GM12875 (cell line): Measurements from ENCODE around the gene CLEC6A.
"Not testable (repeated sequence)": the region's sequence is repeated elsewhere in the genome, so short reads cannot be mapped to it uniquely, and the experiment has no call there.

Experiments used
- H3K4me3 ChIP-seq: one replicate; pipeline ENCODE4 v1.5.1; 2011; ENCODE audit warnings: low read depth, low read length, control low read depth
- TF ChIP-seq, protein P1 (sequence below): IDR thresholded peaks from 2 replicates; pipeline ENCODE4 v1.5.1; 2011; ENCODE audit warnings: low read depth, mild to moderate bottlenecking, control low read depth, inconsistent platforms, low read length, moderate library complexity, borderline replicate concordance; ENCODE audit not compliant: insufficient read depth

CLEC6A gene

GRCh38 chr12:8455727-8456360 lies at the start of gene CLEC6A:
Gene CLEC6A (plus strand): TSS chr12:8455962. CDS start chr12:8456112, 150 bp downstream.
- no peak within 1 kb of the TSS for H3K4me3 ChIP-seq
- TF ChIP-seq, protein P1, sequence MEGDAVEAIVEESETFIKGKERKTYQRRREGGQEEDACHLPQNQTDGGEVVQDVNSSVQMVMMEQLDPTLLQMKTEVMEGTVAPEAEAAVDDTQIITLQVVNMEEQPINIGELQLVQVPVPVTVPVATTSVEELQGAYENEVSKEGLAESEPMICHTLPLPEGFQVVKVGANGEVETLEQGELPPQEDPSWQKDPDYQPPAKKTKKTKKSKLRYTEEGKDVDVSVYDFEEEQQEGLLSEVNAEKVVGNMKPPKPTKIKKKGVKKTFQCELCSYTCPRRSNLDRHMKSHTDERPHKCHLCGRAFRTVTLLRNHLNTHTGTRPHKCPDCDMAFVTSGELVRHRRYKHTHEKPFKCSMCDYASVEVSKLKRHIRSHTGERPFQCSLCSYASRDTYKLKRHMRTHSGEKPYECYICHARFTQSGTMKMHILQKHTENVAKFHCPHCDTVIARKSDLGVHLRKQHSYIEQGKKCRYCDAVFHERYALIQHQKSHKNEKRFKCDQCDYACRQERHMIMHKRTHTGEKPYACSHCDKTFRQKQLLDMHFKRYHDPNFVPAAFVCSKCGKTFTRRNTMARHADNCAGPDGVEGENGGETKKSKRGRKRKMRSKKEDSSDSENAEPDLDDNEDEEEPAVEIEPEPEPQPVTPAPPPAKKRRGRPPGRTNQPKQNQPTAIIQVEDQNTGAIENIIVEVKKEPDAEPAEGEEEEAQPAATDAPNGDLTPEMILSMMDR, result no peak

DNA sequence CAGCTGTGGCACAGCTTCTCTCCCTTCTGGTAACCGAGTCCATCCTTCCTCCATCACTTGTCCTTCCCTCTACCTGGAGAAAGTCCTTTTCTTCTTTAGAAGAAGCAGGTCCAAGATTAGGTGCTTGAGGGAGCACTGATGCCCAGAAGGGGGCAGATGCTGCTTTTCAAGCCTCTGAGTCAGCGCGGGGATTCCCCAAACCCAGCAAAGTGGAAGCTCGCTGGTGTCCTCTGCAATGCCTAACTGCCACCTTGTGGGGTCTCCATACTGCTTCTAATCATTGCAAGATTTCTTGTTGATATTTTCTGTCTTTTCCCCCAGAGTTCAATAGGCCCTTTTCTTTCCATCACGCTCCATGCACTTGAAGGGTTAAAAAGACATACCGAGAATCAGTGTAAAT lies 36.2 kb upstream of the CLEC6A start:
- not testable (repeated sequence) for H3K4me3 ChIP-seq

- TF ChIP-seq, protein P1, result no peak
These were observed 35.3 kb upstream of the CLEC6A start for GRCh38 chr12:8420506-8420905.

DNA sequence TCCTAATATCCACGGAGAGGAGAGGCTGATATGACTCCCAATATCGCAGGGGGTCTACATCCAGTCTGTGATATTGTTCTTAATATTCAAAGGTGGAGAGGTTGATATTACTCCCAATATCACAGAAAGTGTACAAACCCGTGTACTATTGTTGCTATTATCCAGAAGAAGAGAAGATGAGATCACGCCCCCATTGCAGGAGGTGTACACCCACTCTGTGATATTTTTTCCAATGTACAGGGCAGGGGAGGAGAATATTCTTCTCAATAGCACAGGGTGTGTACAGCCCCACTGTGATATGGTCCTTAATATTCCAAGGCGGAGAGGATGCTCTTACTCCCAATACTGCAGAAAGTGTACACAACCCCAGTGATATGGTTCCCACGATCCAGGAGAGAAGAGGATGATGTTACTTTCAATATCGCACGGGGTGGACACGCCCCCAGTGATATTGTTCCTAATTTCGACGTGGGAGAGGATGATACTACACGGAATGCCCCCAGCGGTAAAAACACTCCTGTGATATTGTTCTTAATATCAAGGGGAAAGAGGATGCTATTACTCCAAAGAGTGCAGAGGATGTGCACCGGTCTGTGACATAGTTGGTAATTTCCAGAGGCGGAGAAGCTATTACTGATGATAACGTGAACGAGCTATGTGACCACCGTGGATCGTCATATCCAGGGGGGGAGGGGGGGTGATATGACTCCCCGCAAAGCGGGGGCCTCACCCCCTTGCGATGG lies 11.1 kb upstream of the CLEC6A start:
- H3K4me3 ChIP-seq, result not testable (repeated sequence)

More at GRCh38 chr12:8420506-8420905, 35.3 kb upstream of the CLEC6A start:
- H3K4me3 ChIP-seq, result no peak overlapping the region

GRCh38 chr12:8445731-8446130 lies 10.0 kb upstream of the CLEC6A start:
- H3K4me3 ChIP-seq, result no peak overlapping the region
- TF ChIP-seq, protein P1, result no peak

- H3K4me3 ChIP-seq, result no peak overlapping the region
- TF ChIP-seq, protein P1, result no peak
These were observed 8.9 kb upstream of the CLEC6A start for GRCh38 chr12:8446642-8447547.

DNA sequence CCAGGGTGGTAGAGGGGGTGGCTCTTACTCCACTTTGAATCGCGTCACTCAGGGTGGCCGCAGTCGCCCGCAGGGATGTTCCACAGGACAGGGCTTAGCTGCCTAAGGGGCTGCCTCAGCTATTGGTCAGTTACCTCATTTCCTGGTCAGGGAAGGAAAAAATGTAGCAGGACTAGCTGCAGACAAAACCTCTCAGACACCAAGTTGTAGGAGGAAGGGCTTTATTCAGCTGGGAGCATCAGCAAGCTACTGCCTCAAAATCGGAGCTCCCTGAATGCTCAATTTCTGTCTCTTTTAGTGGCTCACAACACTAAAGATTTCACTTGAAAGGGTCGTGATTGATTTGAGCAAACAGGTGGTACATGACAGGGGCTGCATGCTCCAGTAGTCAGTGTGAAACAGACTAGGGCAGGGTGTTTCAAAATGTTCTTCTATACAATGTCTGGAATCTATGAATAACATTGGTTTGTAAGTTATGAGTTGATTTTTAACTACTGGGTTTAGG lies 6.4 kb upstream of the CLEC6A start:
- TF ChIP-seq, protein P1, result no peak
- no peak overlapping the region for H3K4me3 ChIP-seq

- no peak overlapping the region for H3K4me3 ChIP-seq
- TF ChIP-seq, protein P1, result no peak
These were observed 3.7 kb upstream of the CLEC6A start for GRCh38 chr12:8452036-8452435.
